ENCODE results near the gene RBM26. TPM values are rescaled to one million over a fixed set of nuclear protein-coding genes. Genes with fewer than 3 reads are reported as not detected.

Gene RBM26
- polyA plus RNA-seq, 3 donors: 3.5 to 25.3 (median 5.0) TPM

DNA sequence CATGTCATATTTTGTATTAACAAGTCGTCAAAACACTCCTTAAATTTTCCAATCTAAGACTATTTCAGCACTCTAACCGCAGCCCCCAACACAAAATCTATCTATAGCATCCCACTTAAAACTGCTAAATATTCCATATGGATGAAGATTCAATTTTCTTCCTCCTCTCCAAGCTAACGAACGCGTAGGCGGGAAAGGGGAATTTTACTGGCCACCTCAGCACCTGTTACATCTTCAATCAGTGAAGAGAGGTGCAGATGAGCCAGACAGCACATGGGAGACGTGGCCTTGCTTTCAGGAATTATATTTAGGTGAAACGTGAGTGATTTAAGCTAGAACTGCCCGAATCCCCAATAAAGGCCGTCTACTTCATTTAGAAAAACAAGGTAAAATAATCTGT lies 1.1 kb downstream of the RBM26 start:
- no peak overlapping the region for H3K4me3 Mint-ChIP-seq
- Histone ChIP-seq H3K9ac (ENCODE audit: insufficient read depth, low read length, poor library complexity, severe bottlenecking) (peak overlapping the region; percentile 98), H3K9me3 (replicated peaks in 1 of 2; ENCODE audit: control insufficient read depth in 1 of 2, insufficient read depth in 1 of 2, low read length in 2 of 2) (no peaks in the 10 kb centered on the region), H3K27me3 (ENCODE audit: control insufficient read depth in 2 of 2, insufficient read depth in 2 of 2, low read length in 2 of 2) (no peaks in the 10 kb centered on the region), H3K79me2 (ENCODE audit: insufficient read depth, low read length) (peaks cover 61% of the 10 kb centered on the region), H2AFZ (ENCODE audit: insufficient read depth, low read depth, low read length, poor library complexity, severe bottlenecking) (peak overlapping the region; percentile 98), H3K4me2 (replicated peaks; ENCODE audit: extremely low read depth, low read length, poor library complexity, severe bottlenecking) (peak overlapping the region; percentile 88), H3K36me3 (replicated peaks in 1 of 2; ENCODE audit: control insufficient read depth in 1 of 2, insufficient read depth in 2 of 2, low read length in 2 of 2) (peaks cover 3 to 5% of the 10 kb centered on the region in 2 donors), H3K4me3 (replicated peaks in 1 of 3; ENCODE audit: low read depth in 2 of 3, low read length in 3 of 3) (peak overlapping the region; percentile 59 to 91 (median 85)), H4K20me1 (ENCODE audit: insufficient read depth, low read length) (peaks cover 26% of the 10 kb centered on the region), H3K4me1 (ENCODE audit: control insufficient read depth in 1 of 2, insufficient read depth in 2 of 2, low read length in 2 of 2) (peaks cover 24 to 45% of the 10 kb centered on the region in 2 donors), H3K27ac (ENCODE audit: low read depth in 1 of 2, low read length in 2 of 2) (peak overlapping the region; percentile 79 to 99)
- no peaks in the 10 kb centered on the region for H3K9me3 Mint-ChIP-seq
- H3K27ac Mint-ChIP-seq: no peak overlapping the region
- H3K27me3 Mint-ChIP-seq (ENCODE audit: low read depth in 3 of 3): no peaks in the 10 kb centered on the region
- intact Hi-C loops (cut with micrococcal nuclease): no loop called here
- peaks cover 31% of the 10 kb centered on the region for H3K4me1 Mint-ChIP-seq
- TF ChIP-seq, protein P1, sequence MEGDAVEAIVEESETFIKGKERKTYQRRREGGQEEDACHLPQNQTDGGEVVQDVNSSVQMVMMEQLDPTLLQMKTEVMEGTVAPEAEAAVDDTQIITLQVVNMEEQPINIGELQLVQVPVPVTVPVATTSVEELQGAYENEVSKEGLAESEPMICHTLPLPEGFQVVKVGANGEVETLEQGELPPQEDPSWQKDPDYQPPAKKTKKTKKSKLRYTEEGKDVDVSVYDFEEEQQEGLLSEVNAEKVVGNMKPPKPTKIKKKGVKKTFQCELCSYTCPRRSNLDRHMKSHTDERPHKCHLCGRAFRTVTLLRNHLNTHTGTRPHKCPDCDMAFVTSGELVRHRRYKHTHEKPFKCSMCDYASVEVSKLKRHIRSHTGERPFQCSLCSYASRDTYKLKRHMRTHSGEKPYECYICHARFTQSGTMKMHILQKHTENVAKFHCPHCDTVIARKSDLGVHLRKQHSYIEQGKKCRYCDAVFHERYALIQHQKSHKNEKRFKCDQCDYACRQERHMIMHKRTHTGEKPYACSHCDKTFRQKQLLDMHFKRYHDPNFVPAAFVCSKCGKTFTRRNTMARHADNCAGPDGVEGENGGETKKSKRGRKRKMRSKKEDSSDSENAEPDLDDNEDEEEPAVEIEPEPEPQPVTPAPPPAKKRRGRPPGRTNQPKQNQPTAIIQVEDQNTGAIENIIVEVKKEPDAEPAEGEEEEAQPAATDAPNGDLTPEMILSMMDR (IDR thresholded peaks at IDR 0.05): no peak
- DNase-seq: no peak
- peaks cover 11 to 12% of the 10 kb centered on the region in 2 donors for H3K36me3 Mint-ChIP-seq
- 0% methylated on average over 1 of the region's 10 CpGs for WGBS (ENCODE audit: insufficient coverage)

GRCh38 chr13:79404361-79404760 lies 1.7 kb downstream of the RBM26 start:
- Histone ChIP-seq H3K9me3 (replicated peaks in 1 of 2; ENCODE audit: control insufficient read depth in 1 of 2, insufficient read depth in 1 of 2, low read length in 2 of 2) (no peaks in the 10 kb centered on the region), H4K20me1 (ENCODE audit: insufficient read depth, low read length) (peaks cover 32% of the 10 kb centered on the region), H3K4me3 (replicated peaks in 1 of 3; ENCODE audit: low read depth in 2 of 3, low read length in 3 of 3) (peak overlapping the region in 2 of 3 experiments; percentile 59 to 91), H3K9ac (ENCODE audit: insufficient read depth, low read length, poor library complexity, severe bottlenecking) (peak overlapping the region; percentile 98), H3K27me3 (ENCODE audit: control insufficient read depth in 2 of 2, insufficient read depth in 2 of 2, low read length in 2 of 2) (no peaks in the 10 kb centered on the region), H3K4me2 (replicated peaks; ENCODE audit: extremely low read depth, low read length, poor library complexity, severe bottlenecking) (peak overlapping the region; percentile 88), H3K27ac (ENCODE audit: low read depth in 1 of 2, low read length in 2 of 2) (peak overlapping the region in 1 of 2 donors; percentile 99), H3K79me2 (ENCODE audit: insufficient read depth, low read length) (peaks cover 67% of the 10 kb centered on the region), H3K36me3 (replicated peaks in 1 of 2; ENCODE audit: control insufficient read depth in 1 of 2, insufficient read depth in 2 of 2, low read length in 2 of 2) (peaks cover 10 to 12% of the 10 kb centered on the region in 2 donors), H2AFZ (ENCODE audit: insufficient read depth, low read depth, low read length, poor library complexity, severe bottlenecking) (no peak overlapping the region), H3K4me1 (ENCODE audit: control insufficient read depth in 1 of 2, insufficient read depth in 2 of 2, low read length in 2 of 2) (peaks cover 24 to 45% of the 10 kb centered on the region in 2 donors)
- H3K9me3 Mint-ChIP-seq: no peaks in the 10 kb centered on the region
- H3K27ac Mint-ChIP-seq: no peak overlapping the region
- H3K27me3 Mint-ChIP-seq (ENCODE audit: low read depth in 3 of 3): no peaks in the 10 kb centered on the region
- intact Hi-C loops (cut with micrococcal nuclease): no loop called here
- TF ChIP-seq, protein P1 (IDR thresholded peaks at IDR 0.05): no peak
- H3K4me3 Mint-ChIP-seq: no peak overlapping the region
- DNase-seq: no peak
- peaks cover 18 to 19% of the 10 kb centered on the region in 2 donors for H3K36me3 Mint-ChIP-seq
- peaks cover 31% of the 10 kb centered on the region for H3K4me1 Mint-ChIP-seq
- WGBS (ENCODE audit: insufficient coverage): 0% methylated on average over 1 of the region's 1 CpG

All from CD14-positive monocyte (primary cell).